ENCODE data around the gene CACHD1. TPM values are rescaled to one million over a fixed set of nuclear protein-coding genes. Genes with fewer than 3 reads are reported as not detected.

The CACHD1 gene
- total and polyA plus RNA-seq, 4 donors: 4.7 to 49.6 (median 12.5) TPM

DNA sequence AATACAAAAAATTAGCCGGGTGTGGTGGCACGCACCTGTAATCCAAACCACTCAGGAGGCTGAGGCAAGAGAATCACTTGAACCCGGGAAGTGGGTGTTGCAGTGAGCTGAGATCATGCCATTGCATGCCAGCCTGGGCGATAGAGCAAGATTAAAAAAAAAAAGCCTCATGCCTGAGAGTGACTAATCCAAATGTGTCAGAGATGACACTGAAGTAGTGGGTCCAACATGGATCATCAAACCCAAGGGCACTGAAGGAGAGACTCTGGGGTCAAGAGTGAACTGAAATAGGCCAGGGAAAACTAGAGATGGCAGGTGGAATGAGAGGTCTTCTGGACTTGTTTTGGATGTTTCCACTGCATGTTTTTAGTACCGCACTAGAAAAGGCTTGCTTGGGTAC, 10.2 kb upstream of the CACHD1 start:
- Histone ChIP-seq H3K36me3 (ENCODE audit: control insufficient read depth in 4 of 4, insufficient read depth in 4 of 4, low read length in 4 of 4) (no peaks in the 10 kb centered on the region), H3K4me1 (ENCODE audit: control insufficient read depth in 5 of 5, insufficient read depth in 5 of 5, low read length in 5 of 5) (no peaks in the 10 kb centered on the region), H3K27ac (ENCODE audit: low read depth in 1 of 2, low read length in 1 of 2) (no peak overlapping the region), H3K9me3 (ENCODE audit: control insufficient read depth in 4 of 4, insufficient read depth in 3 of 4, low read length in 3 of 4) (no peaks in the 10 kb centered on the region), H3K4me3 (no peak overlapping the region), H3K27me3 (ENCODE audit: control insufficient read depth in 3 of 3, insufficient read depth in 3 of 3, low read length in 2 of 3) (no peaks in the 10 kb centered on the region), H3K9ac (ENCODE audit: insufficient read depth in 1 of 2, low read length in 2 of 2) (no peak overlapping the region)
- ATAC-seq (ENCODE audit: insufficient read depth, low FRiP score): no peak
- WGBS, 2 donors: 82 to 93% methylated on average over 5 of the region's 5 CpGs
- no peak for DNase-seq
- TF ChIP-seq, protein P1, sequence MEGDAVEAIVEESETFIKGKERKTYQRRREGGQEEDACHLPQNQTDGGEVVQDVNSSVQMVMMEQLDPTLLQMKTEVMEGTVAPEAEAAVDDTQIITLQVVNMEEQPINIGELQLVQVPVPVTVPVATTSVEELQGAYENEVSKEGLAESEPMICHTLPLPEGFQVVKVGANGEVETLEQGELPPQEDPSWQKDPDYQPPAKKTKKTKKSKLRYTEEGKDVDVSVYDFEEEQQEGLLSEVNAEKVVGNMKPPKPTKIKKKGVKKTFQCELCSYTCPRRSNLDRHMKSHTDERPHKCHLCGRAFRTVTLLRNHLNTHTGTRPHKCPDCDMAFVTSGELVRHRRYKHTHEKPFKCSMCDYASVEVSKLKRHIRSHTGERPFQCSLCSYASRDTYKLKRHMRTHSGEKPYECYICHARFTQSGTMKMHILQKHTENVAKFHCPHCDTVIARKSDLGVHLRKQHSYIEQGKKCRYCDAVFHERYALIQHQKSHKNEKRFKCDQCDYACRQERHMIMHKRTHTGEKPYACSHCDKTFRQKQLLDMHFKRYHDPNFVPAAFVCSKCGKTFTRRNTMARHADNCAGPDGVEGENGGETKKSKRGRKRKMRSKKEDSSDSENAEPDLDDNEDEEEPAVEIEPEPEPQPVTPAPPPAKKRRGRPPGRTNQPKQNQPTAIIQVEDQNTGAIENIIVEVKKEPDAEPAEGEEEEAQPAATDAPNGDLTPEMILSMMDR (IDR thresholded peaks at IDR 0.05; ENCODE audit: control extremely low read depth, extremely low read depth): no peak

DNA sequence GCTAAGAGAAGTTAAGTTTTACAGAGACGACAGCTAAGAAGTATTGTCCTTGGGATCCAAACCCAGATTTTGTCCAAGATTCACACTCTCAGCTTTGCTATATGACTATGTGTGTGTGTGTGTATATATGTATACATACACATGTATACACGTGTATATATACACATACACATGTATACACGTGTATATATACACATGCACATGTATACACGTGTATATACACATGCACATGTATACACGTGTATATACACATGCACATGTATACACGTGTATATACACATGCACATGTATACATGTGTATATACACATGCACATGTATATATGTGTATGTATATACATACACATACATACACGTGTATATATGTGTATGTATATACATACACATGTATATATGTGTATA, 3.9 kb upstream of the CACHD1 start:
- DNase-seq (no peak), ATAC-seq (ENCODE audit: insufficient read depth, low FRiP score) (no peak)
- H3K4me3 ChIP-seq: no peak overlapping the region
- H3K27me3 ChIP-seq (ENCODE audit: control insufficient read depth in 3 of 3, insufficient read depth in 3 of 3, low read length in 2 of 3): peaks cover 0 to 3% (median 0%) of the 10 kb centered on the region in 3 donors
- H3K36me3 ChIP-seq (ENCODE audit: control insufficient read depth in 4 of 4, insufficient read depth in 4 of 4, low read length in 4 of 4): no peaks in the 10 kb centered on the region
- no peak overlapping the region for H3K27ac ChIP-seq (ENCODE audit: low read depth in 1 of 2, low read length in 1 of 2)
- no peaks in the 10 kb centered on the region for H3K9me3 ChIP-seq (ENCODE audit: control insufficient read depth in 4 of 4, insufficient read depth in 3 of 4, low read length in 3 of 4)
- 89 to 93% methylated on average over 7 of the region's 7 CpGs for WGBS, 2 donors
- TF ChIP-seq, protein P1 (IDR thresholded peaks at IDR 0.05; ENCODE audit: control extremely low read depth, extremely low read depth): no peak
- H3K9ac ChIP-seq (ENCODE audit: insufficient read depth in 1 of 2, low read length in 2 of 2): no peak overlapping the region
- H3K4me1 ChIP-seq (ENCODE audit: control insufficient read depth in 5 of 5, insufficient read depth in 5 of 5, low read length in 5 of 5): peaks cover 0 to 4% (median 0%) of the 10 kb centered on the region in 5 donors

DNA sequence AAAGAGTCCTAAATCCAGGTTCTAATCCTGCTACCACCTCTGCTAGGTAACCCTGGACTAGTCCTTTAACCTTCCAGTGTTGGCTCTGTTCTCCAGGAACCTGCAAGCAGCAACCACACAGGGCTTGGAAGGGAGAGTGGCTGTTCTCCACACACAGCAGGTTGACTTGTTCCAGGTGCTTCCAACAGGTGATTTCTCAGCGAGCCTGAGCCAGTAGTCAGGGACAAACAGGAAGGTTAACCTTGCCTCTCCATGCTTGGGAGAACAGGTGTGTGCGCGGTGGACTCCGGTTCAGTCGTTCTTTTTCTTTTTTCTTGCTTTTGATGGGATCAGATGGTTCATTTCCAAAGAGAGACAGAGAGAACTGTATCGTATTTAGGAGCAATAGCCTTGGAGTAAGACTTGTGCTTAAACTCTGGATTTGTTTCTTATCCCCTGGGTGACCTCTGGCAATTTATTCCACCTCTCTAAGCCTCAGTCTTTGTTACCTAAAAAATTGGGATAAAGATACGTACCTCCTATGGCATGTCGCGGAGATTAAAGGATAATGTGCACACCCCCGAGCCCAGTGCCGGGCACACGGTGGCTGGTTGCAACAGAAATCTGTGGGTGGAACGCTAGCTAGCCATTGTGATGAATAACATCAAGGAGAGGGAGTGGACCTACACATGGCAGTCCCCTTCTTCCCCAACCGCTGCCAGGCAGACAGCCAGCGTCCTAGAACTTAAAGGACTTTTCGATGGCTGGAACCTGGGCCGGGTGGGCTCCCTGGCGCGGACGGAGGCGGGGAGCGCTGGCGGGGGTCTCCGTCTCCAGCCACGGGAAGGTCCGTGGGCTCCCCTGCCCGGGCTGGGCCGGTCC, 583 bp upstream of the CACHD1 start:
- Histone ChIP-seq H3K9me3 (ENCODE audit: control insufficient read depth in 4 of 4, insufficient read depth in 3 of 4, low read length in 3 of 4) (no peaks in the 10 kb centered on the region), H3K27me3 (ENCODE audit: control insufficient read depth in 3 of 3, insufficient read depth in 3 of 3, low read length in 2 of 3) (peaks cover 0 to 3% (median 0%) of the 10 kb centered on the region in 3 donors), H3K4me3 (peak overlapping the region; percentile 64), H3K4me1 (ENCODE audit: control insufficient read depth in 5 of 5, insufficient read depth in 5 of 5, low read length in 5 of 5) (peaks cover 0 to 25% (median 3%) of the 10 kb centered on the region in 5 donors), H3K9ac (ENCODE audit: insufficient read depth in 1 of 2, low read length in 2 of 2) (peak overlapping the region in 1 of 2 donors; percentile 51), H3K27ac (ENCODE audit: low read depth in 1 of 2, low read length in 1 of 2) (peak overlapping the region in 1 of 2 donors; percentile 86), H3K36me3 (ENCODE audit: control insufficient read depth in 4 of 4, insufficient read depth in 4 of 4, low read length in 4 of 4) (no peaks in the 10 kb centered on the region)
- TF ChIP-seq, protein P1 (IDR thresholded peaks at IDR 0.05; ENCODE audit: control extremely low read depth, extremely low read depth): no peak
- WGBS, 2 donors: 12 to 14% methylated on average over 27 to 28 of the region's 28 CpGs
- no peak for DNase-seq
- peak; percentile 5 for ATAC-seq (ENCODE audit: insufficient read depth, low FRiP score)

Measured in lung (tissue), 12 donors.